Sigmoid colon (tissue), 4 donors: ENCODE results near the gene DTNBP1.

ENCODE experiments used
- EP300 ChIP-seq, 4 donors: sonication (generic); formaldehyde crosslinking; IDR thresholded peaks; one replicate each; pipeline ENCODE4 v1.6.1; 2017; ENCODE audit warnings: antibody characterized with exemption in 4 of 4
- POLR2A ChIP-seq, 2 donors: fragments of 450-650 bp; IDR thresholded peaks; one replicate each; pipeline ENCODE4 v1.6.1; 2016; ENCODE audit warnings: antibody characterized with exemption in 2 of 2, mild to moderate bottlenecking in 2 of 2, moderate library complexity in 2 of 2
- TF ChIP-seq, protein P1 (sequence below), 4 experiments: fragments of 450-650 bp in 3 of 4; fragments of 200-600 bp in 1 of 4; IDR thresholded peaks; one replicate each; pipeline ENCODE4 v1.5.1; 2016 to 2019; ENCODE audit warnings: antibody characterized with exemption in 4 of 4, mild to moderate bottlenecking in 3 of 4, moderate library complexity in 2 of 4

- TF ChIP-seq POLR2A (IDR thresholded peaks at IDR 0.05) (no peak), EP300 (IDR thresholded peaks at IDR 0.05) (no peak)
- TF ChIP-seq, protein P1, sequence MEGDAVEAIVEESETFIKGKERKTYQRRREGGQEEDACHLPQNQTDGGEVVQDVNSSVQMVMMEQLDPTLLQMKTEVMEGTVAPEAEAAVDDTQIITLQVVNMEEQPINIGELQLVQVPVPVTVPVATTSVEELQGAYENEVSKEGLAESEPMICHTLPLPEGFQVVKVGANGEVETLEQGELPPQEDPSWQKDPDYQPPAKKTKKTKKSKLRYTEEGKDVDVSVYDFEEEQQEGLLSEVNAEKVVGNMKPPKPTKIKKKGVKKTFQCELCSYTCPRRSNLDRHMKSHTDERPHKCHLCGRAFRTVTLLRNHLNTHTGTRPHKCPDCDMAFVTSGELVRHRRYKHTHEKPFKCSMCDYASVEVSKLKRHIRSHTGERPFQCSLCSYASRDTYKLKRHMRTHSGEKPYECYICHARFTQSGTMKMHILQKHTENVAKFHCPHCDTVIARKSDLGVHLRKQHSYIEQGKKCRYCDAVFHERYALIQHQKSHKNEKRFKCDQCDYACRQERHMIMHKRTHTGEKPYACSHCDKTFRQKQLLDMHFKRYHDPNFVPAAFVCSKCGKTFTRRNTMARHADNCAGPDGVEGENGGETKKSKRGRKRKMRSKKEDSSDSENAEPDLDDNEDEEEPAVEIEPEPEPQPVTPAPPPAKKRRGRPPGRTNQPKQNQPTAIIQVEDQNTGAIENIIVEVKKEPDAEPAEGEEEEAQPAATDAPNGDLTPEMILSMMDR (IDR thresholded peaks at IDR 0.05) = no peak
Observed at GRCh38 chr6:15618685-15619084, 44.1 kb downstream of the DTNBP1 start.
